K562 (cell line): ENCODE results near the gene KRT85.

Experiments used
- ELF2 ChIP-seq: fragments of 250-450 bp; sonication (Bioruptor Pico); IDR thresholded peaks from 2 replicates; pipeline ENCODE4 v1.5.0; 2021; ENCODE audit warnings: mild to moderate bottlenecking
- HDAC2 ChIP-seq: fragments of 450-650 bp; IDR thresholded peaks from 2 replicates; pipeline ENCODE4 v1.6.1; 2016; ENCODE audit warnings: mild to moderate bottlenecking
- MTA1 ChIP-seq: fragments of 450-650 bp; IDR thresholded peaks from 2 replicates; pipeline ENCODE4 v1.6.1; 2017; ENCODE audit warnings: borderline replicate concordance
- ZSCAN32 ChIP-seq: fragments of 450-650 bp; formaldehyde crosslinking; IDR thresholded peaks from 2 replicates; pipeline ENCODE4 v1.4.0; 2020; ENCODE audit warnings: mild to moderate bottlenecking, moderate library complexity
- TF ChIP-seq, protein P1 (sequence below): fragments of 450-650 bp; formaldehyde crosslinking; conservative IDR thresholded peaks from 2 replicates; pipeline ENCODE4 v1.4.0; 2022; ENCODE audit warnings: mild to moderate bottlenecking, missing genetic modification characterization
- TF ChIP-seq, protein P2 (sequence below), 3 experiments: IDR thresholded peaks in 2 of 3; conservative IDR thresholded peaks in 1 of 3; 2 replicates each; pipeline ENCODE4 v1.5.1; 2011 to 2012; ENCODE audit warnings: low read length in 3 of 3, mild to moderate bottlenecking in 3 of 3, control low read depth in 2 of 3, improper control_type of control experiment in 1 of 3, inconsistent platforms in 1 of 3, low read depth in 1 of 3, mixed read lengths in 1 of 3, moderate library complexity in 1 of 3; ENCODE audit not compliant: insufficient read depth in 2 of 3
- TF ChIP-seq, protein P3 (sequence below): sonication (generic); formaldehyde crosslinking; IDR thresholded peaks from 2 replicates; pipeline ENCODE4 v1.4.0; 2020; ENCODE audit warnings: mild to moderate bottlenecking, missing genetic modification reagents
- TF ChIP-seq, protein P4 (sequence below): sonication (generic); formaldehyde crosslinking; IDR thresholded peaks from 2 replicates; pipeline ENCODE4 v1.8.0; 2022; ENCODE audit warnings: mild to moderate bottlenecking, missing genetic modification reagents

DNA sequence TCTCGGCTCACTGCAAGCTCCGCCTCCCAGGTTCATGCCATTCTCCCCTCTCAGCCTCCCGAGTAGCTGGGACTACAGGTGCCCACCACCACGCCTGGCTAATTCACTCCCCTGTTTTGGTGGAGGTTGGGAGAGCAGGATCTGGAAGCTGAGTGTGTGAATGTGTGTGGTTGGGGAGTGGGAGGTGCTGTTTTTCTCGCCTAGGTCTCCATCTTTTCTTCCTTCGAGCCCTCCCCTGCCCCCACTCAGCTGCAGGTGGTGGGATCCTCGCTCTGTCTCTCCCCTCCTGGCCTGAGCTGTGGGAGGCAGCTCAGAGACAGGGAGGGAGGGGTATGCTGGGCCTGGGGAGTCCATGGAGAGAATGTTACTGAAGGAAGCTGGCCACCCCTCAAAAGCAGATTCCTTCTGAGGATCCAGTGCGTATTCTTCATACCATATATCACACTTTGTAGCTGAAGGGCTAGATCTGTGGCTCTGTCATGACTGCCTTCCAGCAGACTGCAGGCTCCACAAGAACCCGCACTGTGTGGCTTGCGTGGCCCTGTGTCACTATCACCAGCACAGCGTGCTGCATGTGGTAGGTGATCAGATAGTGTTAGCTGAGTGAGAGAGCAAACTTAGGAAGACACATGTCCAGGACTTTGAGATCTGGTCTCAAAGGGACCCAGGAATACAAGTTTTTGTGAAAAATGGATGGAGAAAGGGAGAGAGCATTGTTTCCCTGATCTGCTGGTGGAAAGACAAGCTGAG lies 48.9 kb downstream of the KRT85 start:
- TF ChIP-seq MTA1, result no peak
- TF ChIP-seq, protein P1, sequence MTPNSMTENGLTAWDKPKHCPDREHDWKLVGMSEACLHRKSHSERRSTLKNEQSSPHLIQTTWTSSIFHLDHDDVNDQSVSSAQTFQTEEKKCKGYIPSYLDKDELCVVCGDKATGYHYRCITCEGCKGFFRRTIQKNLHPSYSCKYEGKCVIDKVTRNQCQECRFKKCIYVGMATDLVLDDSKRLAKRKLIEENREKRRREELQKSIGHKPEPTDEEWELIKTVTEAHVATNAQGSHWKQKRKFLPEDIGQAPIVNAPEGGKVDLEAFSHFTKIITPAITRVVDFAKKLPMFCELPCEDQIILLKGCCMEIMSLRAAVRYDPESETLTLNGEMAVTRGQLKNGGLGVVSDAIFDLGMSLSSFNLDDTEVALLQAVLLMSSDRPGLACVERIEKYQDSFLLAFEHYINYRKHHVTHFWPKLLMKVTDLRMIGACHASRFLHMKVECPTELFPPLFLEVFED, result no peak
- TF ChIP-seq, protein P2, sequence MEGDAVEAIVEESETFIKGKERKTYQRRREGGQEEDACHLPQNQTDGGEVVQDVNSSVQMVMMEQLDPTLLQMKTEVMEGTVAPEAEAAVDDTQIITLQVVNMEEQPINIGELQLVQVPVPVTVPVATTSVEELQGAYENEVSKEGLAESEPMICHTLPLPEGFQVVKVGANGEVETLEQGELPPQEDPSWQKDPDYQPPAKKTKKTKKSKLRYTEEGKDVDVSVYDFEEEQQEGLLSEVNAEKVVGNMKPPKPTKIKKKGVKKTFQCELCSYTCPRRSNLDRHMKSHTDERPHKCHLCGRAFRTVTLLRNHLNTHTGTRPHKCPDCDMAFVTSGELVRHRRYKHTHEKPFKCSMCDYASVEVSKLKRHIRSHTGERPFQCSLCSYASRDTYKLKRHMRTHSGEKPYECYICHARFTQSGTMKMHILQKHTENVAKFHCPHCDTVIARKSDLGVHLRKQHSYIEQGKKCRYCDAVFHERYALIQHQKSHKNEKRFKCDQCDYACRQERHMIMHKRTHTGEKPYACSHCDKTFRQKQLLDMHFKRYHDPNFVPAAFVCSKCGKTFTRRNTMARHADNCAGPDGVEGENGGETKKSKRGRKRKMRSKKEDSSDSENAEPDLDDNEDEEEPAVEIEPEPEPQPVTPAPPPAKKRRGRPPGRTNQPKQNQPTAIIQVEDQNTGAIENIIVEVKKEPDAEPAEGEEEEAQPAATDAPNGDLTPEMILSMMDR (IDR thresholded peaks at IDR 0.05 in 2 of 3, conservative IDR thresholded peaks at IDR 0.05 in 1 of 3; ENCODE audit: insufficient read depth in 2 of 3, low read depth in 1 of 3, low read length in 3 of 3), result no peak
- TF ChIP-seq ELF2 (CRISPR knock-in tag), result no peak
- TF ChIP-seq, protein P3, sequence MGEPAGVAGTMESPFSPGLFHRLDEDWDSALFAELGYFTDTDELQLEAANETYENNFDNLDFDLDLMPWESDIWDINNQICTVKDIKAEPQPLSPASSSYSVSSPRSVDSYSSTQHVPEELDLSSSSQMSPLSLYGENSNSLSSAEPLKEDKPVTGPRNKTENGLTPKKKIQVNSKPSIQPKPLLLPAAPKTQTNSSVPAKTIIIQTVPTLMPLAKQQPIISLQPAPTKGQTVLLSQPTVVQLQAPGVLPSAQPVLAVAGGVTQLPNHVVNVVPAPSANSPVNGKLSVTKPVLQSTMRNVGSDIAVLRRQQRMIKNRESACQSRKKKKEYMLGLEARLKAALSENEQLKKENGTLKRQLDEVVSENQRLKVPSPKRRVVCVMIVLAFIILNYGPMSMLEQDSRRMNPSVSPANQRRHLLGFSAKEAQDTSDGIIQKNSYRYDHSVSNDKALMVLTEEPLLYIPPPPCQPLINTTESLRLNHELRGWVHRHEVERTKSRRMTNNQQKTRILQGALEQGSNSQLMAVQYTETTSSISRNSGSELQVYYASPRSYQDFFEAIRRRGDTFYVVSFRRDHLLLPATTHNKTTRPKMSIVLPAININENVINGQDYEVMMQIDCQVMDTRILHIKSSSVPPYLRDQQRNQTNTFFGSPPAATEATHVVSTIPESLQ, result no peak
- no peak for TF ChIP-seq HDAC2
- no peak for TF ChIP-seq ZSCAN32 (CRISPR knock-in tag)
- TF ChIP-seq, protein P4, sequence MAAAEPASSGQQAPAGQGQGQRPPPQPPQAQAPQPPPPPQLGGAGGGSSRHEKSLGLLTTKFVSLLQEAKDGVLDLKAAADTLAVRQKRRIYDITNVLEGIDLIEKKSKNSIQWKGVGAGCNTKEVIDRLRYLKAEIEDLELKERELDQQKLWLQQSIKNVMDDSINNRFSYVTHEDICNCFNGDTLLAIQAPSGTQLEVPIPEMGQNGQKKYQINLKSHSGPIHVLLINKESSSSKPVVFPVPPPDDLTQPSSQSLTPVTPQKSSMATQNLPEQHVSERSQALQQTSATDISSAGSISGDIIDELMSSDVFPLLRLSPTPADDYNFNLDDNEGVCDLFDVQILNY (CRISPR knock-in tag), result no peak
